B cell (primary cell): ENCODE results near the gene CYFIP1. TPM values are rescaled to one million over a fixed set of nuclear protein-coding genes. Genes with fewer than 3 reads are reported as not detected.

Source experiments
- ATAC-seq: fragments of 200-7000 bp; cut with Tn5 transposase; one replicate; pipeline ENCODE4 v1.10.0; 2021; ENCODE audit warnings: low read depth, mild to moderate bottlenecking, moderate number of reproducible peaks, moderate library complexity
- CTCF ChIA-PET: fragments of 350-600 bp; sonication (Branson Sonifier 250); formaldehyde crosslinking; loops from one replicate; lab custom pipeline; 2021; ENCODE audit warnings: antibody characterized with exemption, inconsistent platforms; lab: Charles Lee
- POLR2A ChIA-PET: fragments of 350-600 bp; sonication (Branson Sonifier 250); formaldehyde crosslinking; loops from one replicate; lab custom pipeline; 2021; ENCODE audit warnings: antibody characterized with exemption; lab: Charles Lee
- DNase-seq: peaks from one replicate; pipeline ENCODE4 v3.0.0; 2013
- H2AFZ ChIP-seq: 2 replicates; pipeline ENCODE4 v1.6.1; 2012; ENCODE audit warnings: mild to moderate bottlenecking, low read depth, low read length; ENCODE audit not compliant: insufficient read depth, poor library complexity, severe bottlenecking
- H3K27ac ChIP-seq, 2 donors: 1 replicate in 1 of 2; 2 replicates in 1 of 2; pipeline ENCODE4 v1.5.1; 2012 to 2013; ENCODE audit warnings: low read length in 2 of 2, mild to moderate bottlenecking in 2 of 2, moderate library complexity in 1 of 2
- H3K27me3 ChIP-seq, 4 experiments: fragments of 200-600 bp in 1 of 4; sonication (generic) in 1 of 4; replicated peaks in 1 of 4; 1 replicate in 2 of 4; 2 replicates in 2 of 4; pipeline versions ENCODE4 v1.6.1 to v1.7.0; 2013 to 2016; ENCODE audit warnings: low read length in 3 of 4, mild to moderate bottlenecking in 2 of 4, mixed read lengths in 1 of 4, moderate library complexity in 1 of 4; ENCODE audit not compliant: insufficient read depth in 4 of 4, control insufficient read depth in 3 of 4; ENCODE audit errors: control extremely low read depth in 1 of 4
- H3K36me3 ChIP-seq, 2 experiments: replicated peaks in 1 of 2; 1 replicate in 1 of 2; 2 replicates in 1 of 2; pipeline versions ENCODE4 v1.6.1 to v1.7.1; 2013; ENCODE audit warnings: low read length in 1 of 2; ENCODE audit not compliant: insufficient read depth in 2 of 2, control insufficient read depth in 1 of 2; ENCODE audit errors: control extremely low read depth in 1 of 2, extremely low read depth in 1 of 2
- H3K4me1 ChIP-seq, 2 donors: fragments of 200-600 bp in 1 of 2; sonication (generic) in 1 of 2; 1 replicate in 1 of 2; 2 replicates in 1 of 2; pipeline versions ENCODE4 v1.5.1 to v1.6.1; 2013 to 2017; ENCODE audit warnings: low read length in 2 of 2; ENCODE audit not compliant: control insufficient read depth in 2 of 2, insufficient read depth in 2 of 2
- H3K4me2 ChIP-seq: replicated peaks from 2 replicates; pipeline ENCODE3; 2012; ENCODE audit warnings: mild to moderate bottlenecking, low read depth, low read length; ENCODE audit not compliant: poor library complexity, severe bottlenecking
- H3K4me3 ChIP-seq, 5 experiments: fragments of 200-600 bp in 1 of 5; sonication (generic) in 1 of 5; 1 replicate in 3 of 5; 2 replicates in 2 of 5; pipeline versions ENCODE4 v1.5.1 to v1.7.0; 2011 to 2016; ENCODE audit warnings: low read length in 4 of 5, mild to moderate bottlenecking in 4 of 5, low read depth in 2 of 5, control low read depth in 1 of 5, moderate library complexity in 1 of 5; ENCODE audit not compliant: insufficient read depth in 1 of 5; ENCODE audit errors: control extremely low read depth in 1 of 5, extremely low read depth in 1 of 5
- H3K79me2 ChIP-seq: fragments of 200-600 bp; sonication (generic); one replicate; pipeline ENCODE4 v1.6.0; 2016; ENCODE audit warnings: low read length; ENCODE audit not compliant: control insufficient read depth, insufficient read depth
- H3K9ac ChIP-seq: fragments of 200-600 bp; sonication (generic); 2 replicates; pipeline ENCODE4 v1.6.1; 2017; ENCODE audit warnings: mild to moderate bottlenecking, low read length, moderate library complexity
- H3K9me3 ChIP-seq, 3 donors: one replicate each; pipeline versions ENCODE4 v1.6.1 to v1.7.1; 2013; ENCODE audit warnings: low read length in 2 of 3; ENCODE audit not compliant: control insufficient read depth in 2 of 3, insufficient read depth in 1 of 3; ENCODE audit errors: control extremely low read depth in 1 of 3
- H4K20me1 ChIP-seq: 2 replicates; pipeline ENCODE4 v1.6.0; 2012; ENCODE audit warnings: mild to moderate bottlenecking, low read length; ENCODE audit not compliant: insufficient read depth, control insufficient read depth, poor library complexity, severe bottlenecking
- H3K27ac Mint-ChIP-seq: one replicate; pipeline ENCODE4 v1.8.0; 2021; ENCODE audit warnings: mixed read lengths
- H3K27me3 Mint-ChIP-seq: one replicate; pipeline ENCODE4 v1.8.0; 2021; ENCODE audit warnings: mixed read lengths
- H3K4me1 Mint-ChIP-seq: one replicate; pipeline ENCODE4 v1.8.0; 2021; ENCODE audit warnings: mixed read lengths
- H3K4me3 Mint-ChIP-seq: one replicate; pipeline ENCODE4 v1.8.0; 2021; ENCODE audit warnings: mixed read lengths
- H3K9me3 Mint-ChIP-seq: one replicate; pipeline ENCODE4 v1.8.0; 2022; ENCODE audit warnings: mixed read lengths; ENCODE audit not compliant: insufficient read depth
- CTCF ChIP-seq: fragments of 200-600 bp; IDR thresholded peaks from one replicate; pipeline ENCODE4 v1.8.0; 2022; ENCODE audit warnings: antibody characterized with exemption, mild to moderate bottlenecking
- EZH2 ChIP-seq: IDR thresholded peaks from 2 replicates; pipeline ENCODE4 v1.6.1; 2012; ENCODE audit warnings: borderline replicate concordance, low read depth, mild to moderate bottlenecking, moderate library complexity, low read length; ENCODE audit not compliant: insufficient read depth, poor library complexity, severe bottlenecking
- WGBS: methylation state at CpG from one replicate; pipeline ENCODE4 v1.1.5; 2013; ENCODE audit warnings: missing lambda C conversion rate; ENCODE audit not compliant: insufficient coverage; 5-methylcytosine and 5-hydroxymethylcytosine counted together
- intact Hi-C: fragments of 100-400 bp; cut with micrococcal nuclease; formaldehyde crosslinking; loops from one replicate; pipeline ENCODE4 v1.10.0; 2022
- polyA plus RNA-seq: library from polyadenylated mRNA; depleted of rRNA; stranded (reverse); fragments of >200 nt; gene quantifications from 2 replicates; pipeline ENCODE4 v1.2.3, GENCODE V29; 2012
- total RNA-seq, 2 donors: library from RNA; stranded (reverse); fragments of 120-200 nt in 1 of 2; gene quantifications; 1 replicate in 1 of 2; 2 replicates in 1 of 2; pipeline versions ENCODE4 v1.2.3 to v1.2.4, GENCODE V29; 2013 to 2022

CYFIP1 gene
- total and polyA plus RNA-seq, 2 donors (not counting 1 experiment from before 2014, with no cell fraction given): 6.2 to 13.5 TPM

- CTCF ChIA-PET: no interaction called here
These were observed 114.1 kb downstream of the CYFIP1 start for GRCh38 chr15:22866079-22866478.

GRCh38 chr15:22863356-22863755, 116.8 kb downstream of the CYFIP1 start:
- H3K4me1 Mint-ChIP-seq: peaks cover 2% of the 10 kb centered on the region
- H3K9me3 Mint-ChIP-seq: no peaks in the 10 kb centered on the region
- ATAC-seq (no peak), DNase-seq (no peak)
- Histone ChIP-seq H3K9ac (no peak overlapping the region), H3K79me2 (peaks cover 53% of the 10 kb centered on the region), H2AFZ (no peak overlapping the region), H3K27ac (no peak overlapping the region), H3K36me3 (peaks cover 16 to 70% of the 10 kb centered on the region in 2 experiments), H3K27me3 (no peaks in the 10 kb centered on the region), H4K20me1 (peaks cover 53% of the 10 kb centered on the region), H3K4me1 (no peaks in the 10 kb centered on the region), H3K4me2 (no peak overlapping the region), H3K9me3 (no peaks in the 10 kb centered on the region), H3K4me3 (no peak overlapping the region)
- WGBS: 100% methylated on average over 3 of the region's 3 CpGs
- no peaks in the 10 kb centered on the region for H3K27me3 Mint-ChIP-seq
- TF ChIP-seq CTCF: no peak
- TF ChIP-seq EZH2: no peak
- no peak overlapping the region for H3K4me3 Mint-ChIP-seq
- ChIA-PET CTCF (no interaction called here), POLR2A (no interaction called here)
- intact Hi-C loops: no loop called here
- H3K27ac Mint-ChIP-seq: no peak overlapping the region

More at GRCh38 chr15:22866079-22866478, 114.1 kb downstream of the CYFIP1 start:
- Histone ChIP-seq H2AFZ (no peak overlapping the region), H3K27me3 (no peaks in the 10 kb centered on the region), H3K27ac (no peak overlapping the region), H3K9ac (no peak overlapping the region), H4K20me1 (peaks cover 46% of the 10 kb centered on the region), H3K79me2 (peaks cover 35% of the 10 kb centered on the region), H3K4me1 (no peaks in the 10 kb centered on the region), H3K9me3 (no peaks in the 10 kb centered on the region), H3K36me3 (peaks cover 16 to 51% of the 10 kb centered on the region in 2 experiments), H3K4me3 (no peak overlapping the region), H3K4me2 (no peak overlapping the region)
- intact Hi-C loops: no loop called here
- POLR2A ChIA-PET: interaction anchor here (0.6 kb wide), 1 partner anchor 28 kb away, joined by 8 read pairs; no protein-coding TSS in a partner anchor
- Mint-ChIP-seq H3K4me3 (no peak overlapping the region), H3K4me1 (peaks cover 2% of the 10 kb centered on the region), H3K27ac (no peak overlapping the region), H3K9me3 (no peaks in the 10 kb centered on the region), H3K27me3 (no peaks in the 10 kb centered on the region)
- 91% methylated on average over 6 of the region's 7 CpGs for WGBS
- ATAC-seq (no peak), DNase-seq (no peak)
- TF ChIP-seq CTCF (no peak), EZH2 (no peak)
